HepG2 (cell line): ENCODE measurements around the gene CCDC38. TPM values are rescaled to one million over a fixed set of nuclear protein-coding genes. Genes with fewer than 3 reads are reported as not detected.

Experiments used
- ARID4A ChIP-seq: sonication (generic); formaldehyde crosslinking; IDR thresholded peaks from 2 replicates; pipeline ENCODE4 v1.5.0; 2020; ENCODE audit warnings: mild to moderate bottlenecking, missing genetic modification reagents, borderline replicate concordance
- HMGXB3 ChIP-seq: sonication (generic); formaldehyde crosslinking; IDR thresholded peaks from 2 replicates; pipeline ENCODE4 v1.4.0; 2020; ENCODE audit warnings: missing genetic modification reagents, borderline replicate concordance
- RCOR2 ChIP-seq: IDR thresholded peaks from 2 replicates; pipeline ENCODE4 v1.6.1; 2016; ENCODE audit warnings: missing biosample characterization, missing genetic modification reagents
- SIN3A ChIP-seq: IDR thresholded peaks from 2 replicates; pipeline ENCODE4 v1.6.1; 2011; ENCODE audit warnings: low read depth, mild to moderate bottlenecking, control low read depth, low read length, borderline replicate concordance
- polyA plus RNA-seq, 8 experiments: library from polyadenylated mRNA; depleted of rRNA in 3 of 8; stranded (reverse) in 7 of 8; unstranded in 1 of 8; fragments of >200 nt; fragmentation: Illumina TruSeq in 4 of 8; extraction: Trizol in 4 of 8; gene quantifications; 2 replicates each; pipeline versions ENCODE4 v1.2.1 to v1.2.3, GENCODE V29; 2011 to 2016; ENCODE audit warnings: low read depth in 4 of 8, missing spikeins in 1 of 8, mixed read lengths in 1 of 8; ENCODE audit not compliant: insufficient read depth in 1 of 8
- total RNA-seq, 5 experiments: library from RNA; depleted of rRNA; stranded (reverse); fragments of >200 nt; fragmentation: Illumina TruSeq; extraction: Trizol; gene quantifications; 2 replicates each; pipeline ENCODE4 v1.2.3, GENCODE V29; 2016; ENCODE audit warnings: low read depth in 1 of 5
- TF ChIP-seq, protein P1 (sequence below): IDR thresholded peaks from 2 replicates; pipeline ENCODE4 v1.6.1; 2016; ENCODE audit warnings: mild to moderate bottlenecking, missing biosample characterization, missing genetic modification reagents
- TF ChIP-seq, protein P2 (sequence below): sonication (generic); formaldehyde crosslinking; IDR thresholded peaks from 2 replicates; pipeline ENCODE4 v1.5.0; 2020; ENCODE audit warnings: missing genetic modification reagents
- TF ChIP-seq, protein P3 (sequence below): IDR thresholded peaks from 2 replicates; pipeline ENCODE4 v1.6.1; 2018; ENCODE audit warnings: missing genetic modification reagents
- TF ChIP-seq, protein P4 (sequence below), 2 experiments: IDR thresholded peaks; 2 replicates each; pipeline ENCODE4 v1.6.1; 2011 to 2012; ENCODE audit warnings: low read length in 2 of 2, borderline replicate concordance in 1 of 2, low read depth in 1 of 2, mild to moderate bottlenecking in 1 of 2, moderate library complexity in 1 of 2

Gene CCDC38
- total and polyA plus RNA-seq, 2 of the 13 experiments (the other 11 are each of a cell fraction or from before 2014, with no cell fraction given) = 0.24 to 0.32 TPM

DNA sequence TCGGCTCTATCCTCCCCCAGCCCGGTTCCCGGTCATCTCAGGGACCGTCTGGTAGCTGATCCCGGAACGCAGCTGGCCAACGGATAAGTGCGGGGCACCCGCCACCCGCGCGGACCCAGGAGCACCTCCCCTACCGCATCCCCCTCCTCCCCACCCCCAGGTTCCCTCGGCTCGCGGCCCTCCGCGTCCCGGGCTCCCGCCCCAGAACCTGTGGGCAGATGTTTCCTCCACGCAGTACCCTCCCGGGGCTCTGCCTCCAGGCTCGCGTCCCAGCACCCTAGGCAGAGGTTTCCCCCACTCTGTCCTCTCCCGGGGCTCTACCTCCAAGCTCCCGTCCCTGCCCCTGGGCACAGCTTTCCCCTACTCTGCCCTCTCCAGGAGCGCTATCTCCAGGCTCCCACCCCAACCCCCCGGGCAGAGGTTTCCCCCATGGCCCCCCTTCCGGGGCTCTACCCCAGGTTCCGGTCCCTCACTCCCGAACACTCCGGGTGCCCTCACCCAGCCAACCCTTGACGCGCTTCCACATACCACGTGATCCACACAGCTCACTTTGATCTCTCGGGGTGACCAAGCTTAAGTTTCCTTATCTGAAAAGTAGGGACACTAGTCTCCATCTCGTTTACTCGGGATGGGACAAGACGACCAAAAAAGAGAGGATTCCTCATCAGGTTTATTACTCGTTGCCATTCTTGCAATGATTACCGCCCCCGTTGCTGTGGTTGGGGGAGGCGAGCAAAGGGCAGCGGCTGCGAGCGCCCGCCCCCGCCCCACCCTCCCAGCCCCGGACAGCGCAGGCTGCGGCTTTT lies at the start of gene CCDC38 (continued):
- TF ChIP-seq HMGXB3 (CRISPR knock-in tag) = no peak
- TF ChIP-seq, protein P1, sequence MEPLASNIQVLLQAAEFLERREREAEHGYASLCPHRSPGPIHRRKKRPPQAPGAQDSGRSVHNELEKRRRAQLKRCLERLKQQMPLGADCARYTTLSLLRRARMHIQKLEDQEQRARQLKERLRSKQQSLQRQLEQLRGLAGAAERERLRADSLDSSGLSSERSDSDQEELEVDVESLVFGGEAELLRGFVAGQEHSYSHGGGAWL (CRISPR knock-in tag) = peak; percentile 62; the same call in 1 of the 2 replicates
- TF ChIP-seq ARID4A (CRISPR knock-in tag) = peak; percentile 71; the same call in 1 of the 2 replicates
- TF ChIP-seq, protein P2, sequence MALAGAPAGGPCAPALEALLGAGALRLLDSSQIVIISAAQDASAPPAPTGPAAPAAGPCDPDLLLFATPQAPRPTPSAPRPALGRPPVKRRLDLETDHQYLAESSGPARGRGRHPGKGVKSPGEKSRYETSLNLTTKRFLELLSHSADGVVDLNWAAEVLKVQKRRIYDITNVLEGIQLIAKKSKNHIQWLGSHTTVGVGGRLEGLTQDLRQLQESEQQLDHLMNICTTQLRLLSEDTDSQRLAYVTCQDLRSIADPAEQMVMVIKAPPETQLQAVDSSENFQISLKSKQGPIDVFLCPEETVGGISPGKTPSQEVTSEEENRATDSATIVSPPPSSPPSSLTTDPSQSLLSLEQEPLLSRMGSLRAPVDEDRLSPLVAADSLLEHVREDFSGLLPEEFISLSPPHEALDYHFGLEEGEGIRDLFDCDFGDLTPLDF (CRISPR knock-in tag) = peak; percentile 30; the same call in 1 of the 2 replicates
- TF ChIP-seq, protein P3, sequence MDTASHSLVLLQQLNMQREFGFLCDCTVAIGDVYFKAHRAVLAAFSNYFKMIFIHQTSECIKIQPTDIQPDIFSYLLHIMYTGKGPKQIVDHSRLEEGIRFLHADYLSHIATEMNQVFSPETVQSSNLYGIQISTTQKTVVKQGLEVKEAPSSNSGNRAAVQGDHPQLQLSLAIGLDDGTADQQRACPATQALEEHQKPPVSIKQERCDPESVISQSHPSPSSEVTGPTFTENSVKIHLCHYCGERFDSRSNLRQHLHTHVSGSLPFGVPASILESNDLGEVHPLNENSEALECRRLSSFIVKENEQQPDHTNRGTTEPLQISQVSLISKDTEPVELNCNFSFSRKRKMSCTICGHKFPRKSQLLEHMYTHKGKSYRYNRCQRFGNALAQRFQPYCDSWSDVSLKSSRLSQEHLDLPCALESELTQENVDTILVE (CRISPR knock-in tag) = peak; percentile 50; the same call in 1 of the 2 replicates
- TF ChIP-seq, protein P4, sequence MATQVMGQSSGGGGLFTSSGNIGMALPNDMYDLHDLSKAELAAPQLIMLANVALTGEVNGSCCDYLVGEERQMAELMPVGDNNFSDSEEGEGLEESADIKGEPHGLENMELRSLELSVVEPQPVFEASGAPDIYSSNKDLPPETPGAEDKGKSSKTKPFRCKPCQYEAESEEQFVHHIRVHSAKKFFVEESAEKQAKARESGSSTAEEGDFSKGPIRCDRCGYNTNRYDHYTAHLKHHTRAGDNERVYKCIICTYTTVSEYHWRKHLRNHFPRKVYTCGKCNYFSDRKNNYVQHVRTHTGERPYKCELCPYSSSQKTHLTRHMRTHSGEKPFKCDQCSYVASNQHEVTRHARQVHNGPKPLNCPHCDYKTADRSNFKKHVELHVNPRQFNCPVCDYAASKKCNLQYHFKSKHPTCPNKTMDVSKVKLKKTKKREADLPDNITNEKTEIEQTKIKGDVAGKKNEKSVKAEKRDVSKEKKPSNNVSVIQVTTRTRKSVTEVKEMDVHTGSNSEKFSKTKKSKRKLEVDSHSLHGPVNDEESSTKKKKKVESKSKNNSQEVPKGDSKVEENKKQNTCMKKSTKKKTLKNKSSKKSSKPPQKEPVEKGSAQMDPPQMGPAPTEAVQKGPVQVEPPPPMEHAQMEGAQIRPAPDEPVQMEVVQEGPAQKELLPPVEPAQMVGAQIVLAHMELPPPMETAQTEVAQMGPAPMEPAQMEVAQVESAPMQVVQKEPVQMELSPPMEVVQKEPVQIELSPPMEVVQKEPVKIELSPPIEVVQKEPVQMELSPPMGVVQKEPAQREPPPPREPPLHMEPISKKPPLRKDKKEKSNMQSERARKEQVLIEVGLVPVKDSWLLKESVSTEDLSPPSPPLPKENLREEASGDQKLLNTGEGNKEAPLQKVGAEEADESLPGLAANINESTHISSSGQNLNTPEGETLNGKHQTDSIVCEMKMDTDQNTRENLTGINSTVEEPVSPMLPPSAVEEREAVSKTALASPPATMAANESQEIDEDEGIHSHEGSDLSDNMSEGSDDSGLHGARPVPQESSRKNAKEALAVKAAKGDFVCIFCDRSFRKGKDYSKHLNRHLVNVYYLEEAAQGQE (IDR thresholded peaks at IDR 0.05; ENCODE audit: borderline replicate concordance in 1 of 2, low read depth in 1 of 2, low read length in 2 of 2) = 0 out of 4 replicates have a peak, but pooled peaks of 1 of the 2 experiments have one; percentile 13
- peak; percentile 51 for TF ChIP-seq RCOR2
- TF ChIP-seq SIN3A = peak; percentile 57; the same call in 1 of the 2 replicates
